Measurements from ENCODE around the gene TCF7L1.
"Not testable (repeated sequence)": the region's sequence is repeated elsewhere in the genome, so short reads cannot be mapped to it uniquely, and the experiment has no call there.

The TCF7L1 gene

GRCh38 chr2:85288244-85288725, 155.1 kb downstream of the TCF7L1 start:
- Histone ChIP-seq H3K9me3 (ENCODE audit: control insufficient read depth, low read length) (no peaks in the 10 kb centered on the region), H3K36me3 (ENCODE audit: control insufficient read depth, insufficient read depth, low read length) (no peaks in the 10 kb centered on the region), H3K9ac (ENCODE audit: low read length) (no peak overlapping the region), H3K27me3 (ENCODE audit: control insufficient read depth, insufficient read depth, low read length) (no peaks in the 10 kb centered on the region), H3K4me1 (ENCODE audit: control insufficient read depth, insufficient read depth, low read length) (peaks cover 34% of the 10 kb centered on the region), H3K4me3 (ENCODE audit: low read length) (no peak overlapping the region)

DNA sequence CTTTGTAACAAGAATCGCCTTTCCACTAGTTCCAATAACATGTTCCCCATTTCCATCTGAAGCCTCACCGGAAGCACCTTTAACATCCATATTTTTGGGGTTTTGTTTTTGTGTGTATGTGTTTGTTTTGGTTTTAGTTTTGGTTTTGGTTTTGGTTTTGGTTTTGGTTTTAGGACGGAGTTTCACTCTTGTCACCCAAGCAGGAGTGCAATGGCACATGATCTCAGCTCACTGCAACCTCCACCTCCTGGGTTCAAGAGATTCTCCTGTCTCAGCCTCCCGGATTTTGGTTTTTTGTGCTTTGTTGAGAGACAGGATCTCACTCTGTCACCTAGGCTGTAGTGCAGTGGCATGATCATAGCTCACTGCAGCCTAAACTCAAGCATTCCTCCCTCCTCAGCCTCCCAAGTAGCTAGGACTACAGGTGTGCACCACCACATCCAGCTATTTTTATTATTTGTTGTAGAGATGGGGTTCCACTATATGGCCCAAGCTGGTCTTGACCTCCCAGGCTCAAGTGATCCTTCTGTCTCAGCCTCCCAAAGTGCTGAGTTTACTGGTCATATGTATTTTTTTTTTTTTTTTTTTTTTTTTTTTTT, 158.3 kb downstream of the TCF7L1 start:
- Histone ChIP-seq H3K4me1 (ENCODE audit: control insufficient read depth, insufficient read depth, low read length) (peaks cover 28% of the 10 kb centered on the region), H3K9ac (ENCODE audit: low read length) (no peak overlapping the region), H3K9me3 (ENCODE audit: control insufficient read depth, low read length) (no peaks in the 10 kb centered on the region), H3K4me3 (ENCODE audit: low read length) (no peak overlapping the region), H3K36me3 (ENCODE audit: control insufficient read depth, insufficient read depth, low read length) (no peaks in the 10 kb centered on the region), H3K27me3 (ENCODE audit: control insufficient read depth, insufficient read depth, low read length) (no peaks in the 10 kb centered on the region)

GRCh38 chr2:85302121-85302520, 168.9 kb downstream of the TCF7L1 start:
- H3K27me3 ChIP-seq (ENCODE audit: control insufficient read depth, insufficient read depth, low read length) = no peaks in the 10 kb centered on the region
- no peak overlapping the region for H3K9ac ChIP-seq (ENCODE audit: low read length)
- no peak overlapping the region for H3K4me3 ChIP-seq (ENCODE audit: low read length)
- H3K9me3 ChIP-seq (ENCODE audit: control insufficient read depth, low read length) = no peaks in the 10 kb centered on the region
- H3K4me1 ChIP-seq (ENCODE audit: control insufficient read depth, insufficient read depth, low read length) = no peaks in the 10 kb centered on the region
- no peaks in the 10 kb centered on the region for H3K36me3 ChIP-seq (ENCODE audit: control insufficient read depth, insufficient read depth, low read length)

DNA sequence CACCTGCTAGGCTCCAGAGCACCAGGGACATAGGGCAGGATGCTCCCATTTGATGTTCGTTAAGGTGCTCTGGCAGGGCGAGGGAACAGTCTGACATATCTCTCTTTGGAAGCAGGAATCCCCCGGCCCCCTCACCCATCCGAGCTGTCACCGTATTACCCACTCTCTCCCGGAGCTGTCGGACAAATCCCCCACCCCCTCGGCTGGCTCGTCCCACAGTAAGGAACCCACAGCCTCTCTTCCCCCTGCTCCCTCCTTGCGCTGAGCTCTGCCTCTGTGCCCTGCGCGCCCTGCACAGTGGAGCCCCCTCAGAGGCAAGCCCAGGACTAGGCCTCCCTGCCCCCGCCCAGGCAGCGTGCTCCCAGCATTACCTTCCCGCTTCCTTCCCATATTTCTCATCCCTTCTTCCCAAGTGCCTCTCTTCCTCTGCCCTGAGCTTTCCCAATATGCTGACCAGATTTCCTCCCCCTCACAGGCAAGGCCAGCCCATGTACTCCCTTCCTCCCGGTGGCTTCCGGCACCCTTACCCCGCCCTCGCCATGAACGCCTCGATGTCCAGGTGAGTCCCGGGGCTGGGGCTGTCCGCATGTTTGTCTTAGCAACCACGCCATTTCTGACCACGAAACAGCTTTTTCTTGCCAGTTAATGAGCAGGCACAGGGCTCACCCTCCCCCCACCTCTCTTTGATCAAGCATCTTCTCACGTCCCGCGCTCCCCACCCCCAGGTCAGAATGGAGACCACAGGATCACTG, 170.8 kb downstream of the TCF7L1 start:
- H3K36me3 ChIP-seq (ENCODE audit: control insufficient read depth, insufficient read depth, low read length) = no peaks in the 10 kb centered on the region
- no peak overlapping the region for H3K9ac ChIP-seq (ENCODE audit: low read length)
- no peak overlapping the region for H3K4me3 ChIP-seq (ENCODE audit: low read length)
- no peaks in the 10 kb centered on the region for H3K27me3 ChIP-seq (ENCODE audit: control insufficient read depth, insufficient read depth, low read length)
- H3K4me1 ChIP-seq (ENCODE audit: control insufficient read depth, insufficient read depth, low read length) = peaks cover 10% of the 10 kb centered on the region
- no peaks in the 10 kb centered on the region for H3K9me3 ChIP-seq (ENCODE audit: control insufficient read depth, low read length)

DNA sequence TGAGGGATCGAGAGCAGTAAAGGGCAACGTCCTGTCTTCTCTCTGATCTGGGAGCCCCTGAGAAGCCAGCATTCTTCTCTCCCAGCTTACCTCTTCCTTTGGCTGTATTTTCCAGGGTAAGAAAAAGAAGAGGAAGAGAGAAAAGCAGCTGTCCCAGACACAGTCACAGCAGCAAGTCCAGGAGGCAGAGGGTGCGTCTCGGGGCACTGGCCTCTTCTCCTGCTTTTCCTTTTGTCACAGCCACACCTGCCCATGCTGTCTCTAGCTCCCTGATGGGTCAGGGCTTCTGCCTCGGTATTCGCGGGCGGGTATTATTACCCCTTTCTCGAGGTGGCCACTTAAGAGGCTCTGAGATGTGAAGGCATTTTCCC, 174.3 kb downstream of the TCF7L1 start:
- Histone ChIP-seq H3K9me3 (ENCODE audit: control insufficient read depth, low read length) (no peaks in the 10 kb centered on the region), H3K36me3 (ENCODE audit: control insufficient read depth, insufficient read depth, low read length) (no peaks in the 10 kb centered on the region), H3K4me3 (ENCODE audit: low read length) (no peak overlapping the region), H3K4me1 (ENCODE audit: control insufficient read depth, insufficient read depth, low read length) (peaks cover 19% of the 10 kb centered on the region), H3K9ac (ENCODE audit: low read length) (peak overlapping the region; percentile 16), H3K27me3 (ENCODE audit: control insufficient read depth, insufficient read depth, low read length) (no peaks in the 10 kb centered on the region)

DNA sequence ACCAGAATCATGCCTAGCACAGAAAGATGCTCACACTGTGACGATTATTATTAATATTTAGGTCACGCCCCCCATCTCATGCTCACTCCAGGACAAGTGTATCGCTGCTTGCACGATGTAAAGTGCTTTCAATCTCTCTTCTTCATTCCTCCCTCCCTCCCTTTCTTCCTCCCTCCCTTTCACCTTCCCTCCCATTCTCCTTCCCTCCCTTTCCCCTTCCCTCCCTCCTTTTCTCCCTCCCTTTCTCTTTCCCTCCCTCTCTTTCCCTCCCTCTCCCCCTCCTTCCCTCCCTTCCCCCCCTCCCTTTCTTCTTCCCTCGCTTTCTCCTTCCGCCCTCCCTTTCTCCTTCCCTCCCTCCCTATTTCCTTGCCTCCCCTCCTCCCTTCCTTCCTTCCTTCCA, 175.0 kb downstream of the TCF7L1 start:
- no peaks in the 10 kb centered on the region for H3K36me3 ChIP-seq (ENCODE audit: control insufficient read depth, insufficient read depth, low read length)

DNA sequence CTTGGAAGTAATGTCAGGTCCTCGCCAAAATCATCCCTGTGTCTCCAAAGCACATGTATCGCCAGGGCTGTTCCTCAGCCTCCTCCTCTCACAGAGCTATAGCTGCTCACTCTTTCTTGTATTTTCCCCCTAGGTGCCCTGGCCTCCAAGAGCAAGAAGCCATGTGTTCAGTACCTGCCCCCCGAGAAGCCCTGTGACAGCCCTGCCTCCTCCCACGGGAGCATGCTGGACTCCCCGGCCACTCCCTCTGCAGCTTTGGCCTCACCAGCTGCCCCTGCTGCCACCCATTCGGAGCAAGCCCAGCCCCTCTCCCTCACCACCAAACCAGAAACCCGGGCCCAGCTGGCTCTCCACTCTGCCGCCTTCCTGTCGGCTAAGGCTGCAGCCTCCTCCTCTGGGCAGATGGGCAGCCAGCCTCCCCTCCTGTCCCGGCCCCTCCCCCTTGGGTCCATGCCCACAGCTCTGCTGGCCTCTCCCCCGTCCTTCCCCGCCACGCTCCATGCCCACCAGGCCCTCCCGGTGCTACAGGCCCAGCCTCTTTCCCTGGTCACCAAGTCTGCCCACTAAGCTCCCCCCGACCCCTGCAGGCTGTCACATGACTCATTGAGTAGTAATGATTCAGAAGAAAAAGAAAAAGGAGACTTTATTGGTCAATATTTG, 175.8 kb downstream of the TCF7L1 start:
- no peaks in the 10 kb centered on the region for H3K36me3 ChIP-seq (ENCODE audit: control insufficient read depth, insufficient read depth, low read length)
- H3K9me3 ChIP-seq (ENCODE audit: control insufficient read depth, low read length) = no peaks in the 10 kb centered on the region
- no peaks in the 10 kb centered on the region for H3K27me3 ChIP-seq (ENCODE audit: control insufficient read depth, insufficient read depth, low read length)
- no peak overlapping the region for H3K9ac ChIP-seq (ENCODE audit: low read length)
- H3K4me3 ChIP-seq (ENCODE audit: low read length) = no peak overlapping the region
- H3K4me1 ChIP-seq (ENCODE audit: control insufficient read depth, insufficient read depth, low read length) = peaks cover 19% of the 10 kb centered on the region

More for the DNA sequence above, 175.0 kb downstream of the TCF7L1 start:
- H3K9me3 ChIP-seq (ENCODE audit: control insufficient read depth, low read length) = no peaks in the 10 kb centered on the region
- no peak overlapping the region for H3K4me3 ChIP-seq (ENCODE audit: low read length)
- H3K4me1 ChIP-seq (ENCODE audit: control insufficient read depth, insufficient read depth, low read length) = peaks cover 19% of the 10 kb centered on the region
- no peaks in the 10 kb centered on the region for H3K27me3 ChIP-seq (ENCODE audit: control insufficient read depth, insufficient read depth, low read length)
- no peak overlapping the region for H3K9ac ChIP-seq (ENCODE audit: low read length)

DNA sequence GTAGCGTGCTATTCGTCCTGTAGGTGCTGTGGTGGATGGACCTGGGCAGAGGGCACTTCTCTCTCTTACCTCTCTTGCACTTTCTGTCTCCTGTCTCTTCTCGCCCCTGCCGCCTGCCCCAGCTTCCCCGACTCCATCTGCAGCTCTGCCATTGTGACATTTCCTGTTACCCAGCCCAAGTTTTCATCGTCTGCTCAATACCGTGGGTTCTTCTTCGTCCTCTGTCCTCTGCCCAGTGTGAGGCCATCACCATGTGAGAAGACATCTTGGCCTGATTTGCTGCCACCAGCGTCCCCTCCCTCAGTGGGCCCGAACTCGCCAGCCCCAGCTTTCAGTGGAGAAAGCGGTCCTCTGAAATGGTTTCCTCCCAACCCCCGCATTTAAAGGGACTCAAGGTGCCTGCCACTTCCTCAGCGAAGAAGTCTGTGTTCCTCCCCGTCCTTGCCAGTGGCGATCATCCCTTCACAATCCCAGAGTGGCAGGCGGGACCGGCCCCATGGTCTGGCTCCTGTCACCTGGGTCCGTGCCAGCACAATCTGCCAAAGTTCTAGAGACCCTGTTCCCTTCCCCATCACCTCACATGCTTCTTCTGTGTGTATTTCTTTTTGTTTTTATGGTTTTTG, 176.6 kb downstream of the TCF7L1 start:
- Histone ChIP-seq H3K4me3 (ENCODE audit: low read length) (no peak overlapping the region), H3K9ac (ENCODE audit: low read length) (no peak overlapping the region), H3K4me1 (ENCODE audit: control insufficient read depth, insufficient read depth, low read length) (peaks cover 19% of the 10 kb centered on the region), H3K9me3 (ENCODE audit: control insufficient read depth, low read length) (no peaks in the 10 kb centered on the region), H3K27me3 (ENCODE audit: control insufficient read depth, insufficient read depth, low read length) (no peaks in the 10 kb centered on the region), H3K36me3 (ENCODE audit: control insufficient read depth, insufficient read depth, low read length) (no peaks in the 10 kb centered on the region)

GRCh38 chr2:85310330-85310729, 177.1 kb downstream of the TCF7L1 start:
- no peaks in the 10 kb centered on the region for H3K27me3 ChIP-seq (ENCODE audit: control insufficient read depth, insufficient read depth, low read length)
- H3K36me3 ChIP-seq (ENCODE audit: control insufficient read depth, insufficient read depth, low read length) = no peaks in the 10 kb centered on the region
- H3K9ac ChIP-seq (ENCODE audit: low read length) = no peak overlapping the region
- H3K4me1 ChIP-seq (ENCODE audit: control insufficient read depth, insufficient read depth, low read length) = peaks cover 19% of the 10 kb centered on the region
- H3K9me3 ChIP-seq (ENCODE audit: control insufficient read depth, low read length) = no peaks in the 10 kb centered on the region
- H3K4me3 ChIP-seq (ENCODE audit: low read length) = no peak overlapping the region

DNA sequence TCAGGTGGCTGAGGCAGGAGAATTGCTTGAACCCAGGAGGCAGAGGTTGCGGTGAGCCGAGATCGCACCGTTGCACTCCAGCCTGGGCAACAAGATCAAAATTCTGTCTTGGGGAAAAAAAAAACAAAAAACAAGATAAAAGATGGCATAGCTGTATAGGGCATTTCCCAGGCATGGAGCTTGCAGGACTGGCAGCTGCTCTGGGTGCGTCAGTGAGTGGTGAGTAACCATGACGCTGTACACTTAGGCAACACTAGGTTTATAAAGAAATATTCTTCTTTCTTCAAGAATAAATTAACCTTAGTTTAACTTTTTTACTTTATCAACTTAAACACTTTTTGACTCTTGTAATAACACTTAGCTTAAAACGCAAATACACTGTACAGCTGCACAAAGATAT, 179.2 kb downstream of the TCF7L1 start:
- Histone ChIP-seq H3K27me3 (ENCODE audit: control insufficient read depth, insufficient read depth, low read length) (no peaks in the 10 kb centered on the region), H3K9me3 (ENCODE audit: control insufficient read depth, low read length) (no peaks in the 10 kb centered on the region), H3K4me3 (ENCODE audit: low read length) (no peak overlapping the region), H3K4me1 (ENCODE audit: control insufficient read depth, insufficient read depth, low read length) (peaks cover 16% of the 10 kb centered on the region), H3K36me3 (ENCODE audit: control insufficient read depth, insufficient read depth, low read length) (no peaks in the 10 kb centered on the region), H3K9ac (ENCODE audit: low read length) (no peak overlapping the region)

- Histone ChIP-seq H3K4me3 (ENCODE audit: low read length) (no peak overlapping the region), H3K4me1 (ENCODE audit: control insufficient read depth, insufficient read depth, low read length) (peaks cover 2% of the 10 kb centered on the region), H3K9ac (ENCODE audit: low read length) (no peak overlapping the region), H3K27me3 (ENCODE audit: control insufficient read depth, insufficient read depth, low read length) (no peaks in the 10 kb centered on the region), H3K36me3 (ENCODE audit: control insufficient read depth, insufficient read depth, low read length) (no peaks in the 10 kb centered on the region), H3K9me3 (ENCODE audit: control insufficient read depth, low read length) (no peaks in the 10 kb centered on the region)
These were observed 181.7 kb downstream of the TCF7L1 start for GRCh38 chr2:85314884-85315242.

- not testable (repeated sequence) for H3K4me1 ChIP-seq (ENCODE audit: control insufficient read depth, insufficient read depth, low read length); H3K4me3 ChIP-seq (ENCODE audit: low read length); H3K9me3 ChIP-seq (ENCODE audit: control insufficient read depth, low read length); H3K36me3 ChIP-seq (ENCODE audit: control insufficient read depth, insufficient read depth, low read length); H3K27me3 ChIP-seq (ENCODE audit: control insufficient read depth, insufficient read depth, low read length); H3K9ac ChIP-seq (ENCODE audit: low read length)
These were observed 182.7 kb downstream of the TCF7L1 start for GRCh38 chr2:85315921-85316320.
